GM12878 (cell line): ENCODE data around the gene KLK2. TPM values are rescaled to one million over a fixed set of nuclear protein-coding genes. Genes with fewer than 3 reads are reported as not detected.

Experiments used
- ATAC-seq: fragments of 200-7000 bp; cut with Tn5 transposase; 3 replicates; pipeline ENCODE4 v1.9.1; 2020; ENCODE audit warnings: mild to moderate bottlenecking, moderate library complexity
- BruUV-seq: library from RNA; stranded (reverse); fragments of 400-500 nt; replicated peaks from 2 replicates; lab custom pipeline; 2021; lab: Mats Ljungman, UMichigan
- CTCF ChIA-PET: fragments of 300-600 bp; sonication (Branson Sonifier 250); formaldehyde crosslinking; extraction: SDS; loops from one replicate; lab custom pipeline; 2021; ENCODE audit warnings: inconsistent platforms; lab: Yijun Ruan, JAX
- POLR2A ChIA-PET: fragments of 350-600 bp; formaldehyde crosslinking; extraction: SDS; loops from one replicate; lab custom pipeline; 2021; ENCODE audit warnings: inconsistent platforms; lab: Charles Lee
- RAD21 ChIA-PET: fragments of 300-600 bp; sonication (Branson Sonifier 250); formaldehyde crosslinking; loops from one replicate; lab custom pipeline; 2023; ENCODE audit warnings: antibody characterized with exemption; ENCODE audit not compliant: unreplicated experiment; lab: Charles Lee
- SMC1A ChIA-PET: fragments of 300-600 bp; sonication (Branson Sonifier 250); formaldehyde crosslinking; loops from one replicate; lab custom pipeline; 2023; ENCODE audit not compliant: unreplicated experiment, uncharacterized antibody; lab: Charles Lee
- DNase-seq: peaks from one replicate; pipeline ENCODE4 v3.0.0-alpha.2; 2011; ENCODE audit warnings: low read depth, low spot score
- FAIRE-seq: peaks from 3 replicates; lab custom pipeline; 2011; peaks lifted over from hg19 to GRCh38; lab: Jason Lieb, UNC
- H2AFZ ChIP-seq: 2 replicates; pipeline ENCODE4 v1.6.0; 2011; ENCODE audit warnings: low read depth, low read length, control low read depth; ENCODE audit not compliant: control insufficient read depth
- H3K27ac ChIP-seq: 2 replicates; pipeline ENCODE4 v1.5.1; 2011; ENCODE audit warnings: control low read depth; ENCODE audit not compliant: control insufficient read depth, insufficient read depth
- H3K27me3 ChIP-seq, 2 experiments: replicated peaks in 1 of 2; 2 replicates each; pipeline versions ENCODE4 v1.6.0 to v1.6.1; 2011; ENCODE audit warnings: low read length in 1 of 2; ENCODE audit not compliant: control insufficient read depth in 2 of 2, insufficient read depth in 2 of 2
- H3K36me3 ChIP-seq, 2 experiments: 2 replicates each; pipeline ENCODE4 v1.5.1; 2011; ENCODE audit warnings: low read length in 1 of 2; ENCODE audit not compliant: control insufficient read depth in 2 of 2, insufficient read depth in 2 of 2
- H3K4me1 ChIP-seq: 2 replicates; pipeline ENCODE4 v1.6.1; 2011; ENCODE audit warnings: mild to moderate bottlenecking, low read length, moderate library complexity, mixed read lengths; ENCODE audit not compliant: control insufficient read depth, insufficient read depth
- H3K4me2 ChIP-seq: 2 replicates; pipeline ENCODE4 v1.6.0; 2011; ENCODE audit warnings: control low read depth; ENCODE audit not compliant: control insufficient read depth, insufficient read depth
- H3K4me3 ChIP-seq: fragments of 200-600 bp; sonication (generic); 2 replicates; pipeline ENCODE4 v1.5.1; 2016
- H3K79me2 ChIP-seq: 2 replicates; pipeline ENCODE4 v1.6.0; 2011; ENCODE audit warnings: low read length; ENCODE audit not compliant: control insufficient read depth, insufficient read depth
- H3K9ac ChIP-seq: 2 replicates; pipeline ENCODE4 v1.8.0; 2011; ENCODE audit warnings: low read length, control low read depth, mixed read lengths; ENCODE audit not compliant: control insufficient read depth, insufficient read depth
- H3K9me3 ChIP-seq: replicated peaks from 3 replicates; pipeline ENCODE4 v1.5.1; 2011; ENCODE audit warnings: mild to moderate bottlenecking, low read length; ENCODE audit not compliant: control insufficient read depth, insufficient read depth
- H4K20me1 ChIP-seq: 2 replicates; pipeline ENCODE4 v1.6.0; 2011; ENCODE audit not compliant: control insufficient read depth, insufficient read depth
- RAD21 ChIP-seq: IDR thresholded peaks from 2 replicates; pipeline ENCODE4 v1.6.1; 2011; ENCODE audit warnings: mild to moderate bottlenecking, low read depth, low read length, moderate library complexity; ENCODE audit not compliant: insufficient read depth
- YY1 ChIP-seq: IDR thresholded peaks from 2 replicates; pipeline ENCODE4 v1.6.1; 2011; ENCODE audit warnings: low read depth, mild to moderate bottlenecking, low read length
- WGBS: methylation state at CpG from one replicate; pipeline ENCODE4 v1.1.6; 2016; ENCODE audit warnings: low lambda C conversion rate; ENCODE audit not compliant: insufficient replicate concordance, insufficient coverage; ENCODE audit errors: missing lambda C conversion rate; 5-methylcytosine and 5-hydroxymethylcytosine counted together
- in situ Hi-C: fragments of 300-500 bp; cut with MboI; formaldehyde crosslinking; loops from 9 replicates; pipeline ENCODE4 v1.14.3; 2018; ENCODE audit warnings: mixed read lengths
- intact Hi-C: fragments of 100-400 bp; cut with micrococcal nuclease; formaldehyde crosslinking; loops from one replicate; pipeline ENCODE4 v1.14.2; 2022; ENCODE audit not compliant: unreplicated experiment
- polyA plus RNA-seq, 11 experiments: library from polyadenylated mRNA; depleted of rRNA in 4 of 11; unstranded in 6 of 11; stranded (reverse) in 5 of 11; fragments of >200 nt; fragmentation: Nextera tagmentation in 4 of 11; fragmentation: Illumina TruSeq in 1 of 11; extraction: Ambion mirVana in 4 of 11; extraction: Trizol in 1 of 11; gene quantifications; 1 replicate in 1 of 11; 2 replicates in 10 of 11; pipeline versions ENCODE4 v1.2.1 to v1.2.3, GENCODE V29; 2011 to 2016; ENCODE audit warnings: inconsistent platforms in 2 of 11, missing spikeins in 2 of 11, low read depth in 1 of 11
- total RNA-seq, 4 experiments: library from RNA; depleted of rRNA in 3 of 4; stranded (reverse); fragments of >200 nt in 3 of 4; fragmentation: Illumina TruSeq in 1 of 4; extraction: Trizol in 1 of 4; gene quantifications; 2 replicates each; pipeline versions ENCODE4 v1.2.1 to v1.2.3, GENCODE V29; 2013 to 2021

KLK2 gene
- total and polyA plus RNA-seq, 10 of the 15 experiments (the other 5 are each of a cell fraction or from before 2014, with no cell fraction given) = 0.19 to 3.1 (median 1.2) TPM

GRCh38 chr19:50926144-50926543 lies 52.9 kb downstream of the KLK2 start:
- POLR2A ChIA-PET = no interaction called here
- CTCF ChIA-PET = interaction anchor here (0.8 kb wide), 1 partner anchor 80 kb away, joined by 3 read pairs; no protein-coding TSS in a partner anchor
- no peaks in the 10 kb centered on the region for H3K36me3 ChIP-seq
- no peak for FAIRE-seq
- H3K27me3 ChIP-seq = no peaks in the 10 kb centered on the region
- H3K9me3 ChIP-seq = no peaks in the 10 kb centered on the region
- H4K20me1 ChIP-seq = no peaks in the 10 kb centered on the region
- intact Hi-C loops (no loop called here), in situ Hi-C loops (loop anchor here (10.0 kb wide), 1 partner anchor 391 kb away; no protein-coding TSS in a partner anchor)
- no peak overlapping the region for H3K4me3 ChIP-seq
- H3K79me2 ChIP-seq = no peaks in the 10 kb centered on the region
- DNase-seq = no peak
- H3K9ac ChIP-seq = no peak overlapping the region
- RAD21 ChIA-PET = no interaction called here
- SMC1A ChIA-PET = interaction anchor here (1.0 kb wide), 1 partner anchor 257 kb away, joined by 3 read pairs; no protein-coding TSS in a partner anchor
- ATAC-seq = no peak
- no peak overlapping the region for H3K27ac ChIP-seq
- BruUV-seq = no TSS peak
- no peak for TF ChIP-seq RAD21
- 64% methylated on average over 11 of the region's 11 CpGs for WGBS
- no peaks in the 10 kb centered on the region for H3K4me1 ChIP-seq
- no peak overlapping the region for H2AFZ ChIP-seq
- H3K4me2 ChIP-seq = no peak overlapping the region

- Histone ChIP-seq H3K27me3 (no peaks in the 10 kb centered on the region), H3K9me3 (no peaks in the 10 kb centered on the region), H3K9ac (no peak overlapping the region), H3K27ac (no peak overlapping the region), H3K4me3 (no peak overlapping the region), H4K20me1 (no peaks in the 10 kb centered on the region), H3K79me2 (no peaks in the 10 kb centered on the region), H3K36me3 (no peaks in the 10 kb centered on the region), H2AFZ (no peak overlapping the region), H3K4me1 (no peaks in the 10 kb centered on the region), H3K4me2 (no peak overlapping the region)
- TF ChIP-seq YY1 = no peak
- SMC1A ChIA-PET = no interaction called here
- POLR2A ChIA-PET = no interaction called here
- intact Hi-C loops = no loop called here
- FAIRE-seq (no peak), ATAC-seq (no peak; the same call in 2 of the 3 replicates), DNase-seq (no peak)
- RAD21 ChIA-PET = no interaction called here
- in situ Hi-C loops = loop anchor here (10.0 kb wide), 1 partner anchor 394 kb away; no protein-coding TSS in a partner anchor
- CTCF ChIA-PET = no interaction called here
- BruUV-seq = no TSS peak
- WGBS = 18% methylated on average over 5 of the region's 5 CpGs
Measured at GRCh38 chr19:50928831-50929230, 55.6 kb downstream of the KLK2 start.

Other genes starting within 250 kb of the KLK2 start
Only the 7 nearest of the 20 such genes appear.
- not detected in 2 replicates for gene ACP4, start 83.0 kb upstream of the KLK2 start, total RNA-seq (2014; rRNA removed)
- gene ACP4, start 83.0 kb upstream of the KLK2 start, total RNA-seq (2014; rRNA removed; fragmentation: Illumina TruSeq; extraction: Trizol) = not detected in 2 replicates
- not detected in 2 replicates for gene ACP4, start 83.0 kb upstream of the KLK2 start, total RNA-seq (2021)
- not detected in 2 replicates for gene ACP4, start 83.0 kb upstream of the KLK2 start, polyA plus RNA-seq (2011; rRNA removed)
- not detected in 2 replicates for gene ACP4, start 83.0 kb upstream of the KLK2 start, polyA plus RNA-seq (2014; fragmentation: Illumina TruSeq; extraction: Trizol)
- gene ACP4, start 83.0 kb upstream of the KLK2 start, polyA plus RNA-seq (2014; fragmentation: Nextera tagmentation; extraction: Ambion mirVana) = not detected
- not detected in 2 replicates for gene ACP4, start 83.0 kb upstream of the KLK2 start, polyA plus RNA-seq (2014; rRNA removed)
- gene ACP4, start 83.0 kb upstream of the KLK2 start, polyA plus RNA-seq (2016; fragmentation: Nextera tagmentation; extraction: Ambion mirVana) = not detected
- 3.3 and 3.4 TPM in 2 replicates for gene KLK1, start 49.7 kb upstream of the KLK2 start, total RNA-seq (2014; rRNA removed)
- gene KLK1, start 49.7 kb upstream of the KLK2 start, total RNA-seq (2014; rRNA removed; fragmentation: Illumina TruSeq; extraction: Trizol) = 3.4 and 3.5 TPM in 2 replicates
- gene KLK1, start 49.7 kb upstream of the KLK2 start, total RNA-seq (2021) = 24.8 and 27.5 TPM in 2 replicates
- 21.1 and 24.8 TPM in 2 replicates for gene KLK1, start 49.7 kb upstream of the KLK2 start, polyA plus RNA-seq (2011; rRNA removed)
- 27.1 and 34.6 TPM in 2 replicates for gene KLK1, start 49.7 kb upstream of the KLK2 start, polyA plus RNA-seq (2014; fragmentation: Illumina TruSeq; extraction: Trizol)
- 10 to 100 TPM; 20.7 to 22.0 TPM for gene KLK1, start 49.7 kb upstream of the KLK2 start, polyA plus RNA-seq (2014; fragmentation: Nextera tagmentation; extraction: Ambion mirVana)
- 19.6 and 22.8 TPM in 2 replicates for gene KLK1, start 49.7 kb upstream of the KLK2 start, polyA plus RNA-seq (2014; rRNA removed)
- 10 to 100 TPM; 13.9 to 14.4 TPM for gene KLK1, start 49.7 kb upstream of the KLK2 start, polyA plus RNA-seq (2016; fragmentation: Nextera tagmentation; extraction: Ambion mirVana)
- gene KLK15, start 39.9 kb upstream of the KLK2 start, total RNA-seq (2014; rRNA removed) = not detected in 2 replicates
- not detected in 2 replicates for gene KLK15, start 39.9 kb upstream of the KLK2 start, total RNA-seq (2014; rRNA removed; fragmentation: Illumina TruSeq; extraction: Trizol)
- not detected in 2 replicates for gene KLK15, start 39.9 kb upstream of the KLK2 start, total RNA-seq (2021)
- gene KLK15, start 39.9 kb upstream of the KLK2 start, polyA plus RNA-seq (2011; rRNA removed) = not detected in 2 replicates
- gene KLK15, start 39.9 kb upstream of the KLK2 start, polyA plus RNA-seq (2014; fragmentation: Illumina TruSeq; extraction: Trizol) = 0.04 TPM in 1 of 2 replicates, not detected in the other
- not detected for gene KLK15, start 39.9 kb upstream of the KLK2 start, polyA plus RNA-seq (2014; fragmentation: Nextera tagmentation; extraction: Ambion mirVana)
- gene KLK15, start 39.9 kb upstream of the KLK2 start, polyA plus RNA-seq (2014; rRNA removed) = 0.05 and 0.08 TPM in 2 replicates
- not detected for gene KLK15, start 39.9 kb upstream of the KLK2 start, polyA plus RNA-seq (2016; fragmentation: Nextera tagmentation; extraction: Ambion mirVana)
- not detected in 2 replicates for gene KLK3, start 18.5 kb upstream of the KLK2 start, total RNA-seq (2014; rRNA removed)
- gene KLK3, start 18.5 kb upstream of the KLK2 start, total RNA-seq (2014; rRNA removed; fragmentation: Illumina TruSeq; extraction: Trizol) = not detected in 2 replicates
- not detected in 2 replicates for gene KLK3, start 18.5 kb upstream of the KLK2 start, total RNA-seq (2021)
- gene KLK3, start 18.5 kb upstream of the KLK2 start, polyA plus RNA-seq (2011; rRNA removed) = 0.09 and 0.31 TPM in 2 replicates
- not detected in 2 replicates for gene KLK3, start 18.5 kb upstream of the KLK2 start, polyA plus RNA-seq (2014; fragmentation: Illumina TruSeq; extraction: Trizol)
- not detected for gene KLK3, start 18.5 kb upstream of the KLK2 start, polyA plus RNA-seq (2014; fragmentation: Nextera tagmentation; extraction: Ambion mirVana)
- not detected in 2 replicates for gene KLK3, start 18.5 kb upstream of the KLK2 start, polyA plus RNA-seq (2014; rRNA removed)
- not detected for gene KLK3, start 18.5 kb upstream of the KLK2 start, polyA plus RNA-seq (2016; fragmentation: Nextera tagmentation; extraction: Ambion mirVana)
- not detected in 2 replicates for gene KLK4, start 38.0 kb downstream of the KLK2 start, total RNA-seq (2014; rRNA removed)
- gene KLK4, start 38.0 kb downstream of the KLK2 start, total RNA-seq (2014; rRNA removed; fragmentation: Illumina TruSeq; extraction: Trizol) = 0.14 TPM in 1 of 2 replicates, not detected in the other
- gene KLK4, start 38.0 kb downstream of the KLK2 start, total RNA-seq (2021) = not detected in 2 replicates
- 0.13 and 0.31 TPM in 2 replicates for gene KLK4, start 38.0 kb downstream of the KLK2 start, polyA plus RNA-seq (2011; rRNA removed)
- gene KLK4, start 38.0 kb downstream of the KLK2 start, polyA plus RNA-seq (2014; fragmentation: Illumina TruSeq; extraction: Trizol) = 0.06 TPM in 1 of 2 replicates, not detected in the other
- gene KLK4, start 38.0 kb downstream of the KLK2 start, polyA plus RNA-seq (2014; fragmentation: Nextera tagmentation; extraction: Ambion mirVana) = not detected
- not detected in 2 replicates for gene KLK4, start 38.0 kb downstream of the KLK2 start, polyA plus RNA-seq (2014; rRNA removed)
- gene KLK4, start 38.0 kb downstream of the KLK2 start, polyA plus RNA-seq (2016; fragmentation: Nextera tagmentation; extraction: Ambion mirVana) = not detected
- not detected in 2 replicates for gene KLK5, start 79.6 kb downstream of the KLK2 start, total RNA-seq (2014; rRNA removed)
- not detected in 2 replicates for gene KLK5, start 79.6 kb downstream of the KLK2 start, total RNA-seq (2014; rRNA removed; fragmentation: Illumina TruSeq; extraction: Trizol)
- gene KLK5, start 79.6 kb downstream of the KLK2 start, total RNA-seq (2021) = not detected in 2 replicates
- 0.16 TPM in 1 of 2 replicates, not detected in the other for gene KLK5, start 79.6 kb downstream of the KLK2 start, polyA plus RNA-seq (2011; rRNA removed)
- gene KLK5, start 79.6 kb downstream of the KLK2 start, polyA plus RNA-seq (2014; fragmentation: Illumina TruSeq; extraction: Trizol) = not detected in 2 replicates
- gene KLK5, start 79.6 kb downstream of the KLK2 start, polyA plus RNA-seq (2014; fragmentation: Nextera tagmentation; extraction: Ambion mirVana) = not detected
- not detected in 2 replicates for gene KLK5, start 79.6 kb downstream of the KLK2 start, polyA plus RNA-seq (2014; rRNA removed)
- not detected for gene KLK5, start 79.6 kb downstream of the KLK2 start, polyA plus RNA-seq (2016; fragmentation: Nextera tagmentation; extraction: Ambion mirVana)
- not detected in 2 replicates for gene KLK6, start 96.2 kb downstream of the KLK2 start, total RNA-seq (2014; rRNA removed)
- not detected in 2 replicates for gene KLK6, start 96.2 kb downstream of the KLK2 start, total RNA-seq (2014; rRNA removed; fragmentation: Illumina TruSeq; extraction: Trizol)
- not detected in 2 replicates for gene KLK6, start 96.2 kb downstream of the KLK2 start, total RNA-seq (2021)
- not detected in 2 replicates for gene KLK6, start 96.2 kb downstream of the KLK2 start, polyA plus RNA-seq (2011; rRNA removed)
- gene KLK6, start 96.2 kb downstream of the KLK2 start, polyA plus RNA-seq (2014; fragmentation: Illumina TruSeq; extraction: Trizol) = not detected in 2 replicates
- gene KLK6, start 96.2 kb downstream of the KLK2 start, polyA plus RNA-seq (2014; fragmentation: Nextera tagmentation; extraction: Ambion mirVana) = not detected
- gene KLK6, start 96.2 kb downstream of the KLK2 start, polyA plus RNA-seq (2014; rRNA removed) = not detected in 2 replicates
- not detected for gene KLK6, start 96.2 kb downstream of the KLK2 start, polyA plus RNA-seq (2016; fragmentation: Nextera tagmentation; extraction: Ambion mirVana)